HG03103 (cell line): Measurements from ENCODE around the gene LRRIQ4.
A peak's percentile ranks its signal among the peaks of the same experiment; 100 is the strongest.

ENCODE experiments used
- ATAC-seq: cut with Tn5 transposase; IDR thresholded peaks from one replicate; pipeline ENCODE4 v1.9.1; 2021; ENCODE audit warnings: low read depth; ENCODE audit not compliant: unreplicated experiment

The LRRIQ4 gene

DNA sequence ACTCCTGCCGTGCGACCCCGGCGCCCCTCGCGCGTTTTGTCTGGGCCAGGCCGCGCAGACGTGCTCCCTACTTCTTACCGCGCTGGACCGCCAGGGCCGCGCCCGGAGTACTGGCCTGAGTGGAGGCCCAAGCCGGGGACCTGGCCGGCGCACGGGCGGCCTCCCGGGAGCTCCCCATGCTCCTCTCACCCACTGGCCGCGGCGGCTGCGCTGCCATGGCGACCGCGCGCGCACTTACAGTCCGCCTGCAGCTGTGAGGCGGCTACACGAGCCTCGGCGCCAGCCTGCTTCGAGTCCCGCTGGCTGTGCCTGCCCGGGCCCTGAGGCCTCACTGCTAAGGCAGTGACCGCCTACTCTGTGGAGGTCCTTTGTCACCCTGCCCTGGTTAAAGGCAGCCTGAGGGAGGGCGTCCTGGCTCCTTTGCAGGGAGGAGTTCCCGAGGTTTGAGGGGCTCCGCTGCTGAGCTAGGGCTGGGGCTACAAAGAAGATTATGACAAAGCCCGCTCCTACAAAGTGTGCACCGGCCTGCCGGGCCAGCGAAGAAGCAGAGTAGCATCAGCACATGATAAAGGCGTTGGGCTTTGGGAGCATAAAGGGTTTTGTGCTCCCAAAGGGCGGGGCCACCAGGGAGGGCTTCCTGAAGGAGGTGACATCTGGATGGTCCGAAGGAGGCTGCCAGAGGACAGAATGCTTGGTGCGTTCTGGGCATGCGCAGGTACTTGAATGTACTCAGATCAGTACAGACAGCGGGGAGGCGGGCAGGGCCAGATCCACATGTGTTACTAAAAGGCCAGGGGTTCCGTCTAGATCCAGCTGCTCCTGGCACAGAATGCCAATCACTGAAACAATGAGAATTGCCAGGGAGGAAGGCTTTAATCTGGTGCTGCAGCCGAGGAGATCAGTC is at the start of gene LRRIQ4, which contains the start of gene LRRC34:
LRRIQ4 (plus strand) TSS at position 539 of the 904 bp plus-strand sequence. CDS start 9,052 bp downstream, outside the sequence.
LRRC34 (minus strand) TSS at position 573 of the 904 bp plus-strand sequence; CDS start at position 217, 356 bp downstream.
- peak; percentile 50 for ATAC-seq

- peak; percentile 32 for ATAC-seq
Observed at GRCh38 chr3:169764312-169764881, 48.3 kb upstream of the LRRIQ4 start.

- ATAC-seq, result peak; percentile 56
Observed at GRCh38 chr3:169764882-169765612, 47.6 kb upstream of the LRRIQ4 start, which contains the start of gene TERC. TSS of gene TERC (minus strand) at chr3:169765060.

DNA sequence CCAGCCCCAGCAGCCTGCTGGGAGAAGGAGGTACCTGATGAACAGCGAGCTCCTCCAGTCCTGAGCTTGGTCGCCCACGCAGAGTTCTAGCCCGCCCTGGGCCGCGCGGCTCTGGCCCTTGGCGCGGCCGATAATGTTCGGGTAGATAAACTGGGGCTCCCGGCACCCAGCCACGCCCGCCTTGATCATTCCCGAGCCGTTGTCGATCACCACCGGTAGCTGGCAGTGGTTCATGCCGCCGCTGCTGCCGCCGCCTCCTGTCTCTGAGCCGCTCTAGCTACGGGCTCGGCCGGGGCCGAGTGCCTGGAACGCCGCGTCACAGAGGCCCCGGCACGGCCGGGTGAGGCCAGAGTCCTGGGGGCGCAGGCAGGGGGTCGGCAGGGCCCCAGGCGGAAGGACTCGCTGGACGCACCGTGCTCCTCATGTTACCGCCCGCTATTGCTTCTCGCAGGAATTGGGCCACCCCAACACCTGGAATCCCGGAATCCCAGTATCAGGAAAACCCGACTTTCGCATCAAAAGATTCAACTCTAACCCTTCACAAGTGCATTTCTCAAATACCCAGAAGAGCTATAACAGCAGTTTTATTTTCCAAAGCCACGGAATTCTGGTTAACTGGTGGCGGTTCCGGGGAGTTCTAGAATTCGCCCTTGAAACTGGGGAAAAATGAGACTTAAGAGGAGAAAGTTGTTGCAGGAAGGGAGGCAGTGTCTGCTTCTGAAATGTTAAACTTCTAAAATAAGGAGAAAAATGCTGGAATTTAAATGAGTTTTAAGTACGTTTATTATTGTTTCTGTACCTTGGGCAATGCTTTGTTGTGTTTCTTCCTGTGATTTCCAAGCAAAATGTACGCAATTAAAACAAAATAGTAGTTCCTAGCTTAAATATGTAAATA is 43.1 kb upstream of the LRRIQ4 start, which contains the start of gene ACTRT3:
ACTRT3 (minus strand) TSS at position 275 of the 895 bp plus-strand sequence; CDS start at position 234, 41 bp downstream.
- peak; percentile 23 for ATAC-seq

GRCh38 chr3:169771497-169772304 is 41.0 kb upstream of the LRRIQ4 start:
- ATAC-seq, result no peak

DNA sequence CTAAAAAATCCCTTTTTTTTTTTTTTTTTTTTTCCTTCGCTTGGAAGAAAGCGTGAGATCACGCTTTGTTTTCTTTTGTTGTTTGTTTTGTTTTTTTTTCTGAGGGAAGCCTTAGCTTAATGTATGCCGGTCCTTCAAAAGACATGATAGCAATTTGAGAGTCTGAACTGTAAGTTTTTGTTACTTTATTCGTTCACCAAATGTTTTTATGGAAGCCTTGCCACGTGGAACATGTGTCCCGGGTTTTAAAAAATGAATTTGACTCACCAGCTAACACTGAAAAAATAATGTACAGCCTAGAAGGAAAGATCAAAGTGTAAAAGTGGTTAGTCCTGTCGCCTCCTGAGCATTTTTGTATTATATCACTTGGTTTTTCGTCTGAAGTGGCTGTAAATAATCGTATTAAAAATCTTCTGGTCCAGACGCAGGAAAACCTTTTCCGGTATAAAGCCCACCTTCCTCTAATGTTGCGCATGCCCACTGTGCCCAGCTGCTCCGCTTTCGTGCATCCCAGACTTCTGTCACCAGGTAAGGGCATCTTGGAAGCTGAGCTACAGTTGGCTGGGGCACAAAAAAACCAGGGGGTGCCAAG is 40.3 kb upstream of the LRRIQ4 start:
- ATAC-seq, result peak; percentile 8

GRCh38 chr3:169772897-169773816 is 39.5 kb upstream of the LRRIQ4 start, which contains the start of gene MYNN:
TSS of gene MYNN (plus strand) at chr3:169773396. CDS start at chr3:169774296, 900 bp downstream.
- peak; percentile 73 for ATAC-seq

GRCh38 chr3:169774186-169774585 is 38.5 kb upstream of the LRRIQ4 start:
- ATAC-seq, result no peak

GRCh38 chr3:169777822-169778221 is 34.8 kb upstream of the LRRIQ4 start:
- ATAC-seq, result no peak

- no peak for ATAC-seq
Observed at GRCh38 chr3:169780742-169781141, 31.9 kb upstream of the LRRIQ4 start.

DNA sequence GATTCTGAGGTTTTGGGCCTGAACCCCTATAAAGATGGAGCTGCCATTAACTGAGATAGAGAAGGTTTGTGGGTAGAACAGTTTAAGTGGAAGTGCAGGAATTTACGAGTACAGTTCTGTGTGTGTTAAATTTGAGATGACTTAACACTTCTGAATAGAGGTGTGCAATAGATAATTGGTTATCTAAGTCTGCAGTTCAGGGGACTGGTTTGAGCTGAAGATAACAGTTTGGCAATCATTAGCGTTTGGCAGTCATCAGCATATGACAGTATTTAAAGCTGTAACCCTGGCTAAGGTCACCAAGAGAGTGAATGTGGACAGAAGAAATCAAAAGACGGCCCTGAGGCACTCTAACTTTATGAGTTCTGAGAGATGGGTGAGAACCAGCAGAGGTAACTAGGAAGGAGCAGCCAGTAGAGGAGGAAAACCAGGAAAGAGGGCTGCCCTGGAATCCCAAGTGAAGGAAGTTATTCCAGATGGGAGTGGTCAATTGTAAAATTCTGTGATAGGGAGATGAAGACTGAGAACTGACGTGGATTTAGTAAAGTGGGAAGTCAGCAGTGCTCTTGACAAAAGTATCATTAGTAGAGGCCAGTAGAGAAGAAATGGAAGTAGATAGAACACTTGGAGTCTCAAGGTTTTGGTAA is 31.3 kb upstream of the LRRIQ4 start:
- ATAC-seq, result no peak

GRCh38 chr3:169787120-169787519 is 25.6 kb upstream of the LRRIQ4 start:
- no peak for ATAC-seq

GRCh38 chr3:169787791-169788190 is 24.9 kb upstream of the LRRIQ4 start:
- ATAC-seq, result no peak

DNA sequence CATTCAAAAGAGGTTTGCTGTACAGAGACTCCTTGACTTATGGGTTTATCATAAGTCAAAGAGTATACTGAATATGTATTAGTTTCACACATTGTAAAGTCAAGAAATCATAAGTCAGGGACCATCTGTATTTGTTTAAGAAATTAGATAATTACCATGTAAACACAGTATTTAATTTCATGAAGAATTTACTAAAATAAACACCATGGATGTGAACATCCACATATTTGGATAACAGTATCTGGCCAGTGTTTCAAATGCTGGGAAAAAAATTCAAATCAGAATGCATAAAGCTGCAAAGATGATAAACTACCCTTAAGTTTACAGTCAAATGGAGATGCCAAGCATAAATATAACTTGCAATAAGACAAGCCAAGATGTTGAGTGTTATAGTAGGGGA is 22.5 kb upstream of the LRRIQ4 start:
- no peak for ATAC-seq

DNA sequence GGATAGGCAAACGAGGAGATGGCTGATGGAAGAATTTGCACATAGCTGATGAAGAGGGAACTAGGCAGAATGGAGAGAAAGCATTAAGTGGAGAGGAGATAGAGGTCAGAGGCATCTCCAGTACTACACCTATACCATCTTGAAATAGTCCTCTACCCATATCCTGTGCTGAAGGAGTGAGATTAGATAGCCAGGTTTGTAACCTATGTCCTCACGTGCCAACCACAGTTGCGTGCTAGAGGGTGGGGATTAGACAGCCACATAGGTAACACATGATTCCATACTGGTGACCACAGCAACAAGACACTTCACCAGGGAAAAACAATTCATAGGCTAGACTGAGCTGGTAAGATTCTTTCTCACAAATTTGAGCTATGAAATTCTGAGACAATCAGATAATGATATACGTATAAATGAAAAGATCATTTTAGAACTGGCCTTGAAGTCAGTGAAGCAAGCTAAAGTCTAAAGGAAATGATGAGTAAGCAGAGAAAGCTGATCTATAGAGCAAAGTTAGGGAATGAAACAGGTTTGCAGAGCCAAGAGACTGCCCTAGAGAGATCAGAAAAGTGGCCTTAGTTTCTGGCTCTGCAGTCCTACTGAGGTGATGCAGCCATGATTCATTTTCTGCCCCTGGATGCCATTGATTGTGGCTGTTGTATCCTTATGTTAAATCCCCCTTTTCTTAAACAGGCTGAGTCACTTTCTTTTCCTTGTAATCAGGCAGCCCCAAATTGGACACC is 21.8 kb upstream of the LRRIQ4 start:
- ATAC-seq, result no peak

- no peak for ATAC-seq
Observed at GRCh38 chr3:169792359-169792758, 20.3 kb upstream of the LRRIQ4 start.
